Right lobe of liver (tissue), 6 donors: ENCODE results near the gene TRMT1. TPM values are rescaled to one million over a fixed set of nuclear protein-coding genes. Genes with fewer than 3 reads are reported as not detected.
"Not testable (repeated sequence)": the region's sequence is repeated elsewhere in the genome, so short reads cannot be mapped to it uniquely, and the experiment has no call there.

ENCODE experiments used
- ATAC-seq, 4 donors: fragments of 200-7000 bp; cut with Tn5 transposase; one replicate each; pipeline ENCODE4 v1.9.1; 2020; ENCODE audit warnings: mild to moderate bottlenecking in 4 of 4, moderate library complexity in 4 of 4
- DNase-seq, 3 donors: peaks; one replicate each; pipeline ENCODE4 v3.0.0-alpha.2; 2020
- H3K27ac ChIP-seq, 3 donors: fragments of 200-600 bp; one replicate each; pipeline ENCODE4 v1.8.0; 2022
- H3K27me3 ChIP-seq, 2 donors: fragments of 200-600 bp; one replicate each; pipeline ENCODE4 v1.8.0; 2022
- H3K36me3 ChIP-seq, 4 donors: fragments of 200-600 bp; sonication (generic) in 1 of 4; one replicate each; pipeline versions ENCODE4 v1.5.1 to v1.8.0; 2017 to 2022; ENCODE audit warnings: control low read depth in 1 of 4
- H3K4me1 ChIP-seq, 4 donors: fragments of 200-600 bp; sonication (generic) in 1 of 4; one replicate each; pipeline versions ENCODE4 v1.5.1 to v1.8.0; 2017 to 2022; ENCODE audit warnings: control low read depth in 1 of 4
- H3K4me3 ChIP-seq, 3 donors: fragments of 200-600 bp; one replicate each; pipeline ENCODE4 v1.8.0; 2022
- H3K9me3 ChIP-seq, 4 donors: fragments of 200-600 bp; sonication (generic) in 1 of 4; one replicate each; pipeline versions ENCODE4 v1.5.1 to v1.8.0; 2017 to 2022; ENCODE audit warnings: control low read depth in 1 of 4
- POLR2A ChIP-seq: fragments of 450-650 bp; IDR thresholded peaks from one replicate; pipeline ENCODE4 v1.6.1; 2017; ENCODE audit warnings: antibody characterized with exemption, mild to moderate bottlenecking
- WGBS: methylation state at CpG from one replicate; pipeline ENCODE4 v1.1.6; 2018; ENCODE audit warnings: low coverage, low lambda C conversion rate; ENCODE audit not compliant: insufficient coverage; ENCODE audit errors: missing lambda C conversion rate; 5-methylcytosine and 5-hydroxymethylcytosine counted together
- intact Hi-C, 2 donors: fragments of 100-400 bp; cut with DNase I; formaldehyde crosslinking; loops; one replicate each; pipeline versions ENCODE4 v1.11.2 to v1.14.1; 2022
- total RNA-seq, 6 experiments: library from RNA; depleted of rRNA in 2 of 6; stranded (reverse); fragments of >200 nt in 2 of 6; fragmentation: NEBNext Ultra II Directional in 3 of 6; extraction: Animal tissue kit (Norgen Biotek cat#: 25700) in 3 of 6; gene quantifications; one replicate each; pipeline versions ENCODE4 v1.1.0 to v1.2.4, GENCODE V29; 2016 to 2023
- TF ChIP-seq, protein P1 (sequence below), 4 donors: fragments of 200-600 bp in 3 of 4; fragments of 450-650 bp in 1 of 4; IDR thresholded peaks; one replicate each; pipeline versions ENCODE4 v1.5.1 to v1.8.0; 2016 to 2022; ENCODE audit warnings: antibody characterized with exemption in 4 of 4, mild to moderate bottlenecking in 2 of 4
- donor health status: DM: no; HTN: yes; CAD: no.
- donor health status: DM: no; HTN: no; CAD: no.
- donor health status: DM: no; HTN: no; CAD: no.
- donor health status: DM: no; HTN: yes; CAD: no.
- donor health status: DM: no; HTN: yes; CAD: no.

Gene TRMT1
- total RNA-seq, 6 experiments from 2014 or later: 15.0 to 20.5 (median 17.2) TPM

DNA sequence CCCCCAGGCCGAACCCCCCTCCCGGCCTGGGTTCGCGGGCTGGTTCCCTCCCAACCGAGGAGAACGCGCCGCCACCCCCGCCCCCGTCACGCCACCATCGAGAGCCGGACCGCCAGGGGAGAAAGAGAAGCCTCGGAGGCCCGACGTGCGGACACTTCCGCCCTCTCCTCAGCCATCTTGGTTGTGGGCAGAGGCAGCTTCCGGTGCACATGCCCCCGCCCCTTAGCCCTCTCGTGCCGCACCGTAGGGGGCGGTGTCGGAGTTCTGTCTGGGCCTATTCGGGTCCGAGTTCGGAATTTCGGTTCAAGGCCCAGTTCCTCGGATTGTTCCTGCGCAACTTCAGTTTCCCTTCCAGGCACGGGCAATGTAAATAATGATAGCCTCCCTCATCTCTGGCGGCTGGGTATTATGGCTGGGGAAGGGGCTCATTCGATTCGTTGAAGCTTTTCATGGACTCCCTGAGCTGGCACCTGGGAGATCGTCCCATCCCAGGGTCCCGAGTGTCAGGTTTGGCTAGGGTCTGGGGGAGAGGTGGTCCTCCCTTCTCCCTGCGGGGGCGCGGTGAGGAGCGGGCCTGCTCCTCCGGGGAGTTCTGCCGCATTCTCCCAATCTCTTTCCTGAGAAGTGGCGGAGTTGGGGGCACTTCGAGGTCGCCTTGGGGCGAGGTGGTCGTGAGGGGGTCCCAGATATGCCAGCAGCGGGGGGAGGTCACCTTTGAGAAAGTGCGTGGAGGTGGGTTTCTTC lies 33.8 kb upstream of the TRMT1 start, which contains the start of the genes IER2 and STX10:
IER2 (plus strand) TSS at position 225 of the 744 bp plus-strand sequence. CDS start 2,776 bp downstream, outside the sequence.
STX10 (minus strand) TSS at position 189 of the 744 bp plus-strand sequence. CDS start 202 bp downstream, outside the sequence.
- Histone ChIP-seq H3K36me3 (no peaks in the 10 kb centered on the region), H3K27ac (peak within 1 kb of the TSS; percentile 90 to 99 (median 98)), H3K9me3 (no peaks in the 10 kb centered on the region), H3K27me3 (no peaks in the 10 kb centered on the region), H3K4me3 (peak within 1 kb of the TSS; percentile 73 to 88 (median 77)), H3K4me1 (peaks cover 0 to 10% (median 5%) of the 10 kb centered on the region in 4 donors)
- whole genome bisulfite sequencing: 0% methylated on average over 8 of the region's 51 CpGs
- peak; percentile 55 to 75 (median 64) for ATAC-seq
- intact Hi-C loops: no loop called here
- DNase-seq: peak; percentile 96 to 98 (median 98)
- TF ChIP-seq, protein P1, sequence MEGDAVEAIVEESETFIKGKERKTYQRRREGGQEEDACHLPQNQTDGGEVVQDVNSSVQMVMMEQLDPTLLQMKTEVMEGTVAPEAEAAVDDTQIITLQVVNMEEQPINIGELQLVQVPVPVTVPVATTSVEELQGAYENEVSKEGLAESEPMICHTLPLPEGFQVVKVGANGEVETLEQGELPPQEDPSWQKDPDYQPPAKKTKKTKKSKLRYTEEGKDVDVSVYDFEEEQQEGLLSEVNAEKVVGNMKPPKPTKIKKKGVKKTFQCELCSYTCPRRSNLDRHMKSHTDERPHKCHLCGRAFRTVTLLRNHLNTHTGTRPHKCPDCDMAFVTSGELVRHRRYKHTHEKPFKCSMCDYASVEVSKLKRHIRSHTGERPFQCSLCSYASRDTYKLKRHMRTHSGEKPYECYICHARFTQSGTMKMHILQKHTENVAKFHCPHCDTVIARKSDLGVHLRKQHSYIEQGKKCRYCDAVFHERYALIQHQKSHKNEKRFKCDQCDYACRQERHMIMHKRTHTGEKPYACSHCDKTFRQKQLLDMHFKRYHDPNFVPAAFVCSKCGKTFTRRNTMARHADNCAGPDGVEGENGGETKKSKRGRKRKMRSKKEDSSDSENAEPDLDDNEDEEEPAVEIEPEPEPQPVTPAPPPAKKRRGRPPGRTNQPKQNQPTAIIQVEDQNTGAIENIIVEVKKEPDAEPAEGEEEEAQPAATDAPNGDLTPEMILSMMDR (IDR thresholded peaks at IDR 0.05): peak; percentile 46 to 70 (median 61)
- peak; percentile 92 for TF ChIP-seq POLR2A

DNA sequence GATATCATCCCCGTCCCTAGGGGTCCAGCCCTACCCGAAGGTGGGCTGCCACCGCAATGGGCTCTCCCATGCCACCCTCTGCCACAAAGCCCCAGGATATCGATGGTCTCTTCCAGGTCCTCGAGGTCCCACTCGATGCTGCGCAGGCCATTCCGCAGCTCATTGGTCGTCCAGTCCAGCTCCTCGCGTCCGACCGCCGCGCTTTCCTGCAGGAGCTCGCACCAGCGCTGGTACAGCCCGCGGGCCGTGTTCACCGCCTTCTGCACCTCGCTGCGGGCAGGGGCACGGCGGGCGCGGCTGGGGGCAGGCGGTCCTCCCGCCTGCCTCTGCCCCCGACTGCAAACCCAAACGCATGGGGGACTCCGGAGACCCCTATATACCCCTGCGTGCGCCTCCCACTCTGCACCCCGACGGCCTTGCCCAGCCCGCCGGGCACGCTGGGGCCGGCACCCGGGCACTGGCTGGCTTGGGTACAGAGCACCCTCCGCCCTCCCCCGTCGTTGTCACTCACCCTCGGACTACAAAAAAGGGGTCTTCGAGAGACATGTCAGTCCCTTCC lies 33.2 kb upstream of the TRMT1 start:
- Histone ChIP-seq H3K27me3 (no peaks in the 10 kb centered on the region), H3K4me3 (peak overlapping the region; percentile 73 to 88 (median 77)), H3K9me3 (no peaks in the 10 kb centered on the region), H3K36me3 (peaks cover 0 to 5% (median under 1%) of the 10 kb centered on the region in 4 donors), H3K4me1 (peaks cover 0 to 10% (median 5%) of the 10 kb centered on the region in 4 donors), H3K27ac (peak overlapping the region; percentile 90 to 99 (median 98))
- ATAC-seq (peak; percentile 0 to 1 (median 0)), DNase-seq (peak; percentile 71 to 79 (median 72))
- 10% methylated on average over 2 of the region's 46 CpGs for whole genome bisulfite sequencing
- TF ChIP-seq, protein P1 (IDR thresholded peaks at IDR 0.05): no peak
- TF ChIP-seq POLR2A: no peak
- intact Hi-C loops: no loop called here

DNA sequence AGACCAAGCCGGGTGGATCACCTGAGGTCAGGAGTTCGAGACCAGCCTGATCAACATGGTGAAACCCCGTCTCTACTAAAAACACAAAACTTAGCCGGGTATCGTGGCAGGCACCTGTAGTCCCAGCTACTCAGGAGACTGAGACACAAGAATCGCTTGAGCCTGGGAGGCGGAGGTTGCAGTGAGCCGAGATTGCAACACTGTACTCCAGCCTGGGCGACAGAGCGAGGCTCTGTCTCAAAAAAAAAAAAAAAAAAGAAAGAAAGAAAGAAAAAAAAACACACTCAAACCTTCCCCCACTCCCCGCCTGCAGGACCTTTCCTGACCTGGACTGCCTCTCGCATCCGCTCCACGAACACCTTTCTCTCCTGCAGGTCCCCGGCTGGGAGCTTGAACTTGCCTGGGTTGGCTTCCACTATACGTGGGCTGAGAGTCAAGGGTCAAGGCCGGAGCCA lies 32.7 kb upstream of the TRMT1 start:
- H3K36me3 ChIP-seq, intact Hi-C loops, H3K27me3 ChIP-seq, ATAC-seq, H3K9me3 ChIP-seq: not testable (repeated sequence)
- Histone ChIP-seq H3K4me1 (peaks cover 0 to 10% (median 5%) of the 10 kb centered on the region in 4 donors), H3K27ac (peak overlapping the region; percentile 90 to 99 (median 98)), H3K4me3 (peak overlapping the region; percentile 73 to 88 (median 77))
- DNase-seq: peak in 2 of 3 donors; percentile 59 to 75
- WGBS: 16% methylated on average over 14 of the region's 17 CpGs

DNA sequence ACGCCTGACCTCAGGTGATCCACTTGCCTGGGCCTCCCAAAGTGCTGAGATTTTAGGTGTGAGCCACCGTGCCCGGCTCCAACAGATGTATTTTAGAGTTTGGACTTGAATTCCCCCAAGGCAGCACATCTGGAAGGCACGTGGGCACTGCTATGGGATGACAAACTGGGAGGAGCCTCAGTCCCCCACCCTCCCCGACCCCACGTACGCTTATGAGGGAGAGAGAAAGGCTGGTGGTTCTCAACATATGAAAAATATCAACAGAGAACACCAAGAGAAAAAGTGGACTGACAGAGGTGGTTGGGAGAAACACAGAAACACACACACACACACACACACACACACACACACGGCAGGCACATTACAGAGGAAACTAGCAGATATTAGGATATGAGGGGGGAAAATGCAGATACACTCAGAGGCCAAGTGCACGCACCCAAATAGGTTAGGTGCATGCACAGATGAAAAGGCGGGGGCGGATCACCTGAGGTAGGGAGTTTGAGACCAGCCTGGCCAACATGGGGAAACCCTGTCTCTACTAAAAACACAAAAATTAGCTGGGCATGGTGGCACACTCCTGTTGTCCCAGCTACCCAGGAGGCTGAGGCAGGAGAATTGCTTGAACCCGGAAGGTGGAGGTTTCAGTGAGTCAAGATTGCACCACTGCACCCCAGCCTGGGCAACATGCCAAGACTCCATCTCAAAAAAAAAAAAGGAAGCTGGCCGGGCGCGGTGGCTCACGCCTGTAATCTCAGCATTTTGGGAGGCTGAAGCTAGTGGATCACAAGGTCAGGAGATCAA lies 30.4 kb upstream of the TRMT1 start:
- WGBS: 64% methylated on average over 8 of the region's 16 CpGs
- H3K27me3 ChIP-seq: no peaks in the 10 kb centered on the region

DNA sequence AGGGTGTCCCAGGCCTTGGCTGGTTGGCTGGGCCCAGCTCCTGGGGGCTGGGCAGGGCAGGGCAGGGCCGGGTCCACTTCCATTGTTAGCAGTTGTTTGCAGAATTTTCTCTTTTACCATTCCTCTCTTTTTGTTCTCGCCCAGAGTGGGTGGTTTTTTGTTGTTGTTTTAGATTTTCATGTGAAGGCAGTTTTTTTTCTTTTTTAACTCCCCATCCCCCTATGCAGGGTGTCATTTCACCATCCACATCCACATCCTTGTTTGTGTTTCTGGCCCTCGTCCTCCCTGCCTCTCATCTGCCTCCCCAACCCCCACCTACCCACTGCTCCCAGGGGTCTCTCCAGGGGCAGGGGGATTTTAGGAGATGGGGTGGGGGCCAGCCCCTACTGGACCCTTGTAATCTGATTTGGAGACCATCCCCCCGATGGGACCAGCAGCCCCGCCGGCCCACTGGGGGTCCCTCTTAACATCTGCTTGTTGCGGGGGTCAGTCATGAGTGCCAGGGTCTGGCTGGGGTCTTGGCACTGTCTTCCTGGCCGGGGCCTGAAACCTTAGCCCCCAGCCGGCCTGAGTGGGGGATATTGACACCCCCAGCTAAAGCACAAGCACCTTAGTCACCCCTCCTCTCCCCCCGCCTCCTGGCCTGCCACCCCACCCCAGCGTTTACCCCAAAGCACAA lies 23.2 kb upstream of the TRMT1 start:
- intact Hi-C loops: no loop called here
- WGBS: 48% methylated on average over 4 of the region's 11 CpGs
- Histone ChIP-seq H3K36me3 (peaks cover 0 to 31% (median 7%) of the 10 kb centered on the region in 4 donors), H3K9me3 (no peaks in the 10 kb centered on the region), H3K27ac (no peak overlapping the region), H3K4me3 (no peak overlapping the region), H3K27me3 (no peaks in the 10 kb centered on the region), H3K4me1 (no peaks in the 10 kb centered on the region)
- ATAC-seq (no peak), DNase-seq (no peak)
- TF ChIP-seq POLR2A: no peak
- TF ChIP-seq, protein P1 (IDR thresholded peaks at IDR 0.05): no peak

More for the DNA sequence above, 30.4 kb upstream of the TRMT1 start:
- peaks cover 0 to 10% (median 5%) of the 10 kb centered on the region in 4 donors for H3K4me1 ChIP-seq
- ATAC-seq (no peak), DNase-seq (peak in 1 of 3 donors; percentile 51)
- TF ChIP-seq POLR2A: no peak
- intact Hi-C loops: no loop called here
- H3K27ac ChIP-seq: no peak overlapping the region
- no peak overlapping the region for H3K4me3 ChIP-seq
- H3K9me3 ChIP-seq: no peaks in the 10 kb centered on the region
- H3K36me3 ChIP-seq: peaks cover 0 to 13% (median 3%) of the 10 kb centered on the region in 4 donors
